ENCODE results near the gene CD3D.

The CD3D gene

DNA sequence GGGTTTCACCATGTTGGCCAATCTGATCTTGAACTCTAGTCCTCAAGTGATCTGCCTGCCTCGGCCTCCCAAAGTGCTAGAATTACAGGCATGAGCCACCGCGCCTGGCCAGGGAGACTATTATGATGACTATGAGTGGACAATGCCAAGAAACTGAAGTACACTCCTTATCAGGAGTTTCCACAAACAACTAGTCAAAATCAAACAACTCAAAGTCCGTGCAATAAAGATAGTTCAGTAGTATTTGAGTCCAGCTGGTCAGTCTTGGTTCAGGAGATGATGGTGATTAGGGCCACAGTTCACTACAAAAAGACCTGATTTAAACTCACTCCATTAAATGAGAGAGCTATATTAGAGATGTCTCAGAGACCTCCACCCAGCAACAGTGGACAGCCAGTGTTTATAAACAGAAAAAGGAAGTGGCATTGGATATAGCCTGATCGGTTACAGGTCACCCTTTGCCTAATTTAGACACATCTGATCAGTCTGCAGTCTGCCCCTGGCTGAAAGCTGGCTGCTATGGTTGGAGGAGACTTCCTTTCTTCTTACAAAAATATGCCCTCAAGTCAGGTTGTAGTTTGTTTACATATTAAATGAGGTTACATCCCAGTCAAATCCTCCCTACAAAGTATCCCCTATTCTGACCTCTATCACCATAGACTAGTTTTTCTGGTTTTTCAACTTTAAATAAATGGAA, 21.0 kb downstream of the CD3D start:
- Histone ChIP-seq H3K27me3 (replicated peaks; ENCODE audit: control insufficient read depth, insufficient read depth, low read length) (no peaks in the 10 kb centered on the region), H3K4me3 (replicated peaks; ENCODE audit: low read depth, low read length) (no peak overlapping the region), H3K36me3 (ENCODE audit: control insufficient read depth, insufficient read depth, low read length) (no peaks in the 10 kb centered on the region)
- DNase-seq (ENCODE audit: extremely low read depth, insufficient read length) = no peak
- TF ChIP-seq, protein P1, sequence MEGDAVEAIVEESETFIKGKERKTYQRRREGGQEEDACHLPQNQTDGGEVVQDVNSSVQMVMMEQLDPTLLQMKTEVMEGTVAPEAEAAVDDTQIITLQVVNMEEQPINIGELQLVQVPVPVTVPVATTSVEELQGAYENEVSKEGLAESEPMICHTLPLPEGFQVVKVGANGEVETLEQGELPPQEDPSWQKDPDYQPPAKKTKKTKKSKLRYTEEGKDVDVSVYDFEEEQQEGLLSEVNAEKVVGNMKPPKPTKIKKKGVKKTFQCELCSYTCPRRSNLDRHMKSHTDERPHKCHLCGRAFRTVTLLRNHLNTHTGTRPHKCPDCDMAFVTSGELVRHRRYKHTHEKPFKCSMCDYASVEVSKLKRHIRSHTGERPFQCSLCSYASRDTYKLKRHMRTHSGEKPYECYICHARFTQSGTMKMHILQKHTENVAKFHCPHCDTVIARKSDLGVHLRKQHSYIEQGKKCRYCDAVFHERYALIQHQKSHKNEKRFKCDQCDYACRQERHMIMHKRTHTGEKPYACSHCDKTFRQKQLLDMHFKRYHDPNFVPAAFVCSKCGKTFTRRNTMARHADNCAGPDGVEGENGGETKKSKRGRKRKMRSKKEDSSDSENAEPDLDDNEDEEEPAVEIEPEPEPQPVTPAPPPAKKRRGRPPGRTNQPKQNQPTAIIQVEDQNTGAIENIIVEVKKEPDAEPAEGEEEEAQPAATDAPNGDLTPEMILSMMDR (IDR thresholded peaks at IDR 0.05; ENCODE audit: insufficient read depth, low read length, poor library complexity, severe bottlenecking) = no peak

DNA sequence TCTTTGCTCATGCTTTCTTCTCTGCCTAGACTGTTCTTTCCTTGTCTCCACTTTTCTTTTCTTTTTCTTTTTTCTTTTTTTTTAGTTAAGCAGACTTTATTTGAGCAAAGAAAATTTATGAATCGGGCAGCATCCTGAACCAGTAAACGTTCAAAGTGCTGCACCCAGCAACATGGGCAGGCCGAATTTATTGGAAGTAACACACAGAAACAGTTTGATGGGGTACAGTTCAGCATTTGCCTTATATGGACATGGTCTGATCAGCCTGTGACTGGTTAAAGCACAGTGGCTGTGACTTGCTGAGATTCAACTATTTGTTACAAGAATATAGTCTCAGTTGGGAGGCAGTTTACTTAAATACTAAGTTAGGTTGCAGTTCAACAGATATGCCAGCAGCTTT, 22.0 kb downstream of the CD3D start:
- H3K4me3 ChIP-seq (replicated peaks; ENCODE audit: low read depth, low read length) = no peak overlapping the region
- DNase-seq (ENCODE audit: extremely low read depth, insufficient read length) = no peak
- no peaks in the 10 kb centered on the region for H3K36me3 ChIP-seq (ENCODE audit: control insufficient read depth, insufficient read depth, low read length)
- H3K27me3 ChIP-seq (replicated peaks; ENCODE audit: control insufficient read depth, insufficient read depth, low read length) = no peaks in the 10 kb centered on the region
- TF ChIP-seq, protein P1 (IDR thresholded peaks at IDR 0.05; ENCODE audit: insufficient read depth, low read length, poor library complexity, severe bottlenecking) = no peak

DNA sequence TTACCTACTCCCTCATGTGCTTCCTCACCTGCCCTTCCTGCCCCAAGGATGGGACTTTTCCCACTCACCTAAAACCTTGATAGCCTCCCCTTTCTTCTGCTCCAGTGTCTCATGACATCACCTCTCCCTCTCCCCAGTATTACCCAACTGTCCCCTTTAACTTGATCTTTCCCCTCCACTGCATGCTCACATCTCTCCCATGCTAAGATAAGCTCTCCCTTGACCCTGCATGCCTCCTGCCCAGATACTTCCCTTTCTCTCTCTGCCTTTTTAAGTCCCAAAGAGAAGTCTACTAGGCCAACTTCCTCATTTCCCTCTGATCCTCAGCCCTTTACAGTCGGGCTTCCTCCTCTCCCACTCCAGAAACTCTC, 23.2 kb downstream of the CD3D start:
- TF ChIP-seq, protein P1 (IDR thresholded peaks at IDR 0.05; ENCODE audit: insufficient read depth, low read length, poor library complexity, severe bottlenecking) = no peak
- no peak for DNase-seq (ENCODE audit: extremely low read depth, insufficient read length)
- Histone ChIP-seq H3K36me3 (ENCODE audit: control insufficient read depth, insufficient read depth, low read length) (no peaks in the 10 kb centered on the region), H3K4me3 (replicated peaks; ENCODE audit: low read depth, low read length) (no peak overlapping the region), H3K27me3 (replicated peaks; ENCODE audit: control insufficient read depth, insufficient read depth, low read length) (no peaks in the 10 kb centered on the region; the same call in 1 of the 2 replicates)

DNA sequence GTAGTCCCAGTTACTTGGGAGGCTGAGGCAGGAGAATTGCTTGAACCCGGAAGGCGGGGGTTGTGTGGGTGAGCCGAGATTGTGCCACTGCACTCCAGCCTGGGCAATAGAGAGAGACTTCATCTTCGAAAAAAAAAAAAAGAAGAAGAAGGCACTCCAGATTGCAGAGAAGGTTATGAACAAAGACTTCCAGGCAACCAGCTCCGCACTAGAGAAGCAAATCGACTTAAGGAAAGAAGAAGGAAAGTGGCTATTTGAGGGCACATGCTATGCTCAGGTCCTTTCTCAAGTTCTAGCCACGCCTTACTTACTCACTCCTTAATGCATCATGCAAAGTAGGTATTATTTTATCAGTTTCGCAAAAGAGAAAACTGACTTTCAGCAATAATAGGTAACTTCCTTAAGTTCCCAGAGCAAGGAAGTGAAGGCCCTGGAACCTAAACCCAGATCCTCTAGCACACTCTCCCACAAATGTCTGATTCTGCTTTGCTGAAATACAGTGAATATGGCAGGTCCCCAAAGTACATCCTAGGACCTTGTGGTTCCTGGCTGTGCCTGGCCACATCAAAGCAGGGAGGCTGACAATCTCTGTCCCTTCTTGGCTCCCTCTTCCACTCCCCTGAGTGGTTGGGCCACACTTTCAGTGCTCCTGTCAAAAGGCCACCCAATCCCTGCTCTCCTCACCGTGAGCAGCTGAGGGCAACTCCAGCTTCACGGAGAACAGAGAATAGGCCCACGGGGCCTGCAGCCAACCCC, 23.7 kb downstream of the CD3D start:
- no peaks in the 10 kb centered on the region; the same call in 1 of the 2 replicates for H3K27me3 ChIP-seq (replicated peaks; ENCODE audit: control insufficient read depth, insufficient read depth, low read length)
- TF ChIP-seq, protein P1 (IDR thresholded peaks at IDR 0.05; ENCODE audit: insufficient read depth, low read length, poor library complexity, severe bottlenecking) = no peak

DNA sequence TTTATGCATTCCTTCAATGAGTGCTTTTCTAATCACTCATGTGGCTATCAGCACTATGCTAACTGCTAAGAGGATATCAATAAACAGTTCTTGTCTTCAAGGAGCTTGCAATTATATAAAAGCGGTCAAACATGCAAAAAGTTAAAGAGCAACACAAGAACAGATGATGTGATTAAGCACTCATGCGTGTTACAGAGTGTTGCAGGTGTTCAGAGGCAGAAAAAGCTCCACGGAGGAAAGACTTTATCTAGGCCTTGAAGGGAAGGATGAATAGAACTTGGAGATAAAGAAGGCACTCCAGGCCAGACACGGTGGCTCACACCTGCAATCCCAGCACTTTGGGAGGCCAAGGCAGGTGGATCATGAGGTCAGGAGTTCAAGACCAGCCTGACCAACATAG, 24.4 kb downstream of the CD3D start:
- TF ChIP-seq, protein P1 (IDR thresholded peaks at IDR 0.05; ENCODE audit: insufficient read depth, low read length, poor library complexity, severe bottlenecking) = no peak
- no peak overlapping the region for H3K4me3 ChIP-seq (replicated peaks; ENCODE audit: low read depth, low read length)
- H3K27me3 ChIP-seq (replicated peaks; ENCODE audit: control insufficient read depth, insufficient read depth, low read length) = no peaks in the 10 kb centered on the region; the same call in none of the 2 replicates
- DNase-seq (ENCODE audit: extremely low read depth, insufficient read length) = no peak
- H3K36me3 ChIP-seq (ENCODE audit: control insufficient read depth, insufficient read depth, low read length) = no peaks in the 10 kb centered on the region

More for the DNA sequence above, 23.7 kb downstream of the CD3D start:
- Histone ChIP-seq H3K4me3 (replicated peaks; ENCODE audit: low read depth, low read length) (no peak overlapping the region), H3K36me3 (ENCODE audit: control insufficient read depth, insufficient read depth, low read length) (no peaks in the 10 kb centered on the region)
- no peak for DNase-seq (ENCODE audit: extremely low read depth, insufficient read length)

Data from GM06990 (cell line).